Activated CD8-positive, alpha-beta memory T cell treated with anti-CD3 and anti-CD28 coated beads, Interleukin-2, amount 10 ng/mL, durations not matched to agents 7 days and 5 days (primary cell): ENCODE measurements around the gene SCYL1. TPM values are rescaled to one million over a fixed set of nuclear protein-coding genes. Genes with fewer than 3 reads are reported as not detected.
A peak's percentile ranks its signal among the peaks of the same experiment; 100 is the strongest.
"Not testable (repeated sequence)": the region's sequence is repeated elsewhere in the genome, so short reads cannot be mapped to it uniquely, and the experiment has no call there.

Experiments used
- ATAC-seq: fragments of 150-1000 bp; cut with Tn5 transposase; one replicate; pipeline ENCODE4 v1.10.0; 2021; ENCODE audit warnings: moderate library complexity
- CTCF ChIA-PET: fragments of 350-600 bp; sonication (Branson Sonifier 250); formaldehyde crosslinking; loops from one replicate; lab custom pipeline; 2021; ENCODE audit warnings: antibody characterized with exemption; lab: Charles Lee
- DNase-seq: peaks from one replicate; pipeline ENCODE4 v3.0.0-alpha.2; 2020
- H3K27ac Mint-ChIP-seq: one replicate; pipeline ENCODE4 v1.8.0; 2021; ENCODE audit warnings: mild to moderate bottlenecking, mixed read lengths
- H3K27me3 Mint-ChIP-seq: one replicate; pipeline ENCODE4 v1.8.0; 2021; ENCODE audit warnings: mixed read lengths
- H3K36me3 Mint-ChIP-seq: one replicate; pipeline ENCODE4 v1.8.0; 2021; ENCODE audit warnings: mild to moderate bottlenecking, mixed read lengths
- H3K4me1 Mint-ChIP-seq: one replicate; pipeline ENCODE4 v1.8.0; 2021; ENCODE audit warnings: mixed read lengths
- H3K4me3 Mint-ChIP-seq: one replicate; pipeline ENCODE4 v1.8.0; 2021; ENCODE audit warnings: mild to moderate bottlenecking, moderate library complexity, mixed read lengths
- H3K9me3 Mint-ChIP-seq: one replicate; pipeline ENCODE4 v1.8.0; 2022; ENCODE audit warnings: low read depth, mixed read lengths
- total RNA-seq, 2 experiments: library from RNA; stranded (reverse); gene quantifications; one replicate each; pipeline ENCODE4 v1.2.3, GENCODE V29; 2021

The SCYL1 gene
- total RNA-seq, 2 experiments from 2014 or later = 68.0 to 76.7 TPM

DNA sequence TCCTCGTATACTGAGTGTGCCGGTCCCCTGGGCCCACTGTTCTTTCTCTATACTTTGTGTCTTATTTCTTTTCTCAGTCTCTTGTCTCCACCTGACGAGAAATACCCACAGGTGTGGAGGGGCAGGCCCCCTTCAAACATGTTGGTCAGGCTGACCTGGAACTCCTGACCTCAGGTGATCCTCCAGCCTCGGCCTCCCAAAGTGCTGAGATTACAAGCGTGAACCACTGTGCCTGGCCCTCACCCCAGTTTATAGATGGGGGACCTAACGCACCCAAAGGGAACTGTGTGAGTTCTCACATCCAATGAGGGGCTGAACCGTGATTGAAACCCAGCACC is 1.3 kb upstream of the SCYL1 start:
- not testable (repeated sequence) for H3K9me3 Mint-ChIP-seq, DNase-seq, H3K36me3 Mint-ChIP-seq, H3K27me3 Mint-ChIP-seq, ATAC-seq
- H3K4me3 Mint-ChIP-seq = peak overlapping the region; percentile 27
- CTCF ChIA-PET = interaction anchor here (4.3 kb wide), 1 partner anchor 17 kb away, joined by 31 read pairs; no protein-coding TSS in a partner anchor
- peak overlapping the region; percentile 71 for H3K27ac Mint-ChIP-seq
- peaks cover 37% of the 10 kb centered on the region for H3K4me1 Mint-ChIP-seq

DNA sequence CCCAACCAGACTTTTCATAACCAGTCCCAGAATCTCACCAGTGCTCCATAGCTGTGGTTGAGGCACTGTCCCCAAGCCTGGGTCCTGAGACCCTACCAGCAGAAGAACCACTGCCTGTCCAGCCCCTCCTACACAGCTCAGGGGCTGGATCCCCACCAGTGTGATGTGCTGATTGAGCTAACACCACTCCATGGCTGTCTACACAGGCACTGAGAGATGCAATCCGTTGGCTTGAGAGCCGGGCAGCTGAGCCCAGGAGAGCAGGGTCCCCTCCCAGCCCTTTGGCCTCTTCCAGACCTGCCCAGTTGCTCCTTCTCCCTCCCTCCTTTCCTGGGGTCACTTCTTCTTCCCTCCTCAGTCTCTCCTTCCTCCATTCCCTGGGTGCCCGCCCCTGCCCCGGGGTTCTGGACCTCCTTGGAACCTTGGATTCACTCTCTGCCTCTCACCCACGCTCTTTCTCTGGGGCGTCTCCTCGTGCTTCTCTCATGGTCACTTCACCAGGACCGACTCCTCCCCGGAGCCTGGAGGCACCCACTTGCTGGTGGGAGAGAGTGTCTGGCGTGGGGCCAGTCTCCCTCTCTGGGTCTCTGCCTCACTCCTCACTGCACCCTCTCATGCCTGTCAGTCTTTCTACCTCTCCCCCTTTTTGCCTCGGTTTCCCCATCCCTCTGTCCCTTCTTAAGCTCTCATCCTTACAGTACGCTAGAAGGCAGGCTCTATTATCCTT is 706 bp upstream of the SCYL1 start:
- H3K27me3 Mint-ChIP-seq = no peaks in the 10 kb centered on the region
- CTCF ChIA-PET = interaction anchor here (0.6 to 4.3 kb wide), 7 partner anchors 16 to 139 kb away, joined by 3 to 31 read pairs (median 6); no protein-coding TSS in a partner anchor
- DNase-seq (peak; percentile 41), ATAC-seq (peak; percentile 10)
- peak overlapping the region; percentile 71 for H3K27ac Mint-ChIP-seq
- peak overlapping the region; percentile 54 for H3K4me3 Mint-ChIP-seq
- no peaks in the 10 kb centered on the region for H3K9me3 Mint-ChIP-seq
- H3K36me3 Mint-ChIP-seq = peaks cover 4% of the 10 kb centered on the region
- H3K4me1 Mint-ChIP-seq = peaks cover 40% of the 10 kb centered on the region

DNA sequence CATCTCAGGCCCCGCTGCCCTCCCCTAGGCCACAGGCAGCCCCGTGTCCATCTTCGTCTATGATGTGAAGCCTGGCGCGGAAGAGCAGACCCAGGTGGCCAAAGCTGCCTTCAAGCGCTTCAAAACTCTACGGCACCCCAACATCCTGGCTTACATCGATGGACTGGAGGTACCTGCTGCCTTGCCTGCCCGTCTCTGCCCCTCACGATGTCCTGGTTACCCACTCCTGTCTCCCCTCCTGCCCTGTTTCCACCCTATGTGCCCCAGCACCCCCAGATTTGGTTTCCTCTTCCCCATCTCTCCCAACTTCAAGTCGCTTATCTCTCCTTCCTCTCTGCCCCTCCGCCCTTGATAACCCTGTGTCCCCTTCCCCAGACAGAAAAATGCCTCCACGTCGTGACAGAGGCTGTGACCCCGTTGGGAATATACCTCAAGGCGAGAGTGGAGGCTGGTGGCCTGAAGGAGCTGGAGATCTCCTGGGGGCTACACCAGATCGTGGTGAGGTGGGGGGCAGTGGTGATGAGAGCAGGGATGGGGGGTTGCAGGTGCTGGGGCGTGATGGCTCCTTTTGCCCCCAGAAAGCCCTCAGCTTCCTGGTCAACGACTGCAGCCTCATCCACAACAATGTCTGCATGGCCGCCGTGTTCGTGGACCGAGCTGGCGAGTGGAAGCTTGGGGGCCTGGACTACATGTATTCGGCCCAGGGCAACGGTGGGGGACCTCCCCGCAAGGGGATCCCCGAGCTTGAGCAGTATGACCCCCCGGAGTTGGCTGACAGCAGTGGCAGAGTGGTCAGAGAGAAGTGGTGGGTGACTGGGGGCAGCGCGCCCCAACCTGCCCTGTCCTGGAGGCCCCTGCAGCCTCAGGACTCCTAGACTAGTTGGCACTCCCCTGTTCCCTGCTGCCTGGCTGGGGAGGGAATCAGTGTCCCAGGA is 930 bp downstream of the SCYL1 start:
- peak overlapping the region; percentile 73 for H3K4me3 Mint-ChIP-seq
- no peaks in the 10 kb centered on the region for H3K27me3 Mint-ChIP-seq
- H3K27ac Mint-ChIP-seq = peak overlapping the region; percentile 75
- DNase-seq (peak; percentile 56), ATAC-seq (peak; percentile 40)
- CTCF ChIA-PET = interaction anchor here (0.6 to 4.3 kb wide), 13 partner anchors 15 to 739 kb away, joined by 3 to 31 read pairs (median 4); partner anchors contain the start of gene KCNK7
- H3K9me3 Mint-ChIP-seq = no peaks in the 10 kb centered on the region
- H3K4me1 Mint-ChIP-seq = peaks cover 45% of the 10 kb centered on the region
- H3K36me3 Mint-ChIP-seq = peaks cover 4% of the 10 kb centered on the region

DNA sequence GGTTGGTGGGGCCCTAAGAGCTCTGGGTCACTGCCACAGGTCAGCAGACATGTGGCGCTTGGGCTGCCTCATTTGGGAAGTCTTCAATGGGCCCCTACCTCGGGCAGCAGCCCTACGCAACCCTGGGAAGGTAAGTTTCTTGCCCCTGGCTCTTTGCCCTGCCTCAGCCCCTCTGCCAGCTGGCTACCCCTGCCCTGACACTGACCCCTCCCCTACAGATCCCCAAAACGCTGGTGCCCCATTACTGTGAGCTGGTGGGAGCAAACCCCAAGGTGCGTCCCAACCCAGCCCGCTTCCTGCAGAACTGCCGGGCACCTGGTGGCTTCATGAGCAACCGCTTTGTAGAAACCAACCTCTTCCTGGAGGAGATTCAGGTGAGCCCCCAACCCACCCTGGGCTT is 1.9 kb downstream of the SCYL1 start:
- Mint-ChIP-seq H3K27ac (no peak overlapping the region), H3K9me3 (no peaks in the 10 kb centered on the region), H3K36me3 (peaks cover 4% of the 10 kb centered on the region), H3K27me3 (no peaks in the 10 kb centered on the region), H3K4me3 (peak overlapping the region; percentile 73), H3K4me1 (peaks cover 44% of the 10 kb centered on the region)
- DNase-seq (no peak), ATAC-seq (no peak)
- CTCF ChIA-PET = interaction anchor here (1.0 to 4.3 kb wide), 4 partner anchors 14 to 135 kb away, joined by 3 to 31 read pairs (median 7); no protein-coding TSS in a partner anchor

DNA sequence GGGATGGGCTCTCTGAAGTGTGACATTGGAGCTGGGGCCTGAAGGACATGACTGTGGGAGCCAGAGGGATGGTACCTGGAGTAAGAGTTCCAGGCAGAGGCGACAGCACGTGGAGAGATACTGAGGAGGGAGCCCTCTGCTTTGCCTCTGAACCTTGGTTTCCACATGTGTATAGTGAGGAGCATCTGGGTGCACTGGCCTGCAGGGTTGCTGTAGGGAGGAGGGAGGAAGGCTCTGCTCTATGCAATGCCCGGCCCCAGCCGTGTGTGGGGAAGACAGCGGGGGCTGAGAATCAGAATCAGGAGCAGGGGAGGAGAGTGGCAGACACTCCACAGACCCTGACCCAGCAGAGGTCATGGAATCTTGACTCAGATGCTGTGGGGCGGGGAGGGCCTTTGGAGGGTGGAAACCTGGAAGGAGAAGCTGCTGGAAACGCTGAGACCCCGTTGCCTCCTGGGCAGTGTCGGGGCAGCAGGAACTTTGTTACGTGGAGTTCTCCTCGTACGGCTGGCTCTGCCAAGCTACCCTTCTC is 4.0 kb downstream of the SCYL1 start:
- Mint-ChIP-seq H3K4me3 (no peak overlapping the region), H3K9me3 (no peaks in the 10 kb centered on the region), H3K27me3 (no peaks in the 10 kb centered on the region), H3K36me3 (peaks cover 7% of the 10 kb centered on the region), H3K27ac (no peak overlapping the region), H3K4me1 (peaks cover 27% of the 10 kb centered on the region)
- CTCF ChIA-PET = interaction anchor here (1.1 to 2.2 kb wide), 3 partner anchors 12 to 20 kb away, joined by 3 to 5 read pairs (median 5); no protein-coding TSS in a partner anchor
- DNase-seq (no peak), ATAC-seq (no peak)

DNA sequence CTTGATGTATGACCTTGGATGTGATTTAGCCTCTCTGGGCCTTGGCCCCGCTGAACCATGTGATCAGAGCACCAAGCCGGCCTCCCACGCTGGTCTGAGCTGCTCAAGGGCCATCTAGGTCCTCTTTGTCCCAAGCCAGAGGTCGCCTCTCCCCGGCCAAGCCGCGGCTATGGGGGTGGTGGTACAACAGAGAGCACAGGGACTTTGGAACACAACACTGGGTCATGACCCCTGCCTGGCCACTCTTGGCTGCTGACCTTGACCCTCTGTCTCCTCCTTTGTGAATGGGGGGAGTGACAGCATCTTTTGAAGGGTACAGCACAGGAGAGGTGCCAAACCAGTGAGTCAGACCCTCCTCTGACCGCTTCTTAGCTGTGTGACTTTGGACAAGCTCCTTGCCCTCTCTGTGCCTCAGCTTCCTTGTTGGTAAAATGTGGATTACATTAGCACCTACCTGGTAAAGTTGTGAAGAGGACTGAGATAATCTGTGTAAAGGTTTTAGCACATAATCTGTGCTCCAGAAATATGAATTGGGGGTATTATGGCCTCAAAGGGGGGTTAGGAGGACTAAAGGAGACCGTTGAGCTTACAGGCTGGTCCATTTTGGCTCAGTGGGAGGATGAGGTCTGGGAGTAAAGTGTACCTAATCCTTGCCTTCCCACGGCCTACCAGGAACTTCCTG is 4.7 kb downstream of the SCYL1 start:
- Mint-ChIP-seq H3K27ac (peak overlapping the region; percentile 56), H3K36me3 (peaks cover 7% of the 10 kb centered on the region), H3K4me3 (no peak overlapping the region), H3K9me3 (no peaks in the 10 kb centered on the region), H3K27me3 (no peaks in the 10 kb centered on the region), H3K4me1 (peaks cover 22% of the 10 kb centered on the region)
- ATAC-seq (no peak), DNase-seq (no peak)
- CTCF ChIA-PET = interaction anchor here (0.9 to 2.2 kb wide), 8 partner anchors 9 to 64 kb away, joined by 3 to 12 read pairs (median 3); partner anchors contain the start of gene EHBP1L1

DNA sequence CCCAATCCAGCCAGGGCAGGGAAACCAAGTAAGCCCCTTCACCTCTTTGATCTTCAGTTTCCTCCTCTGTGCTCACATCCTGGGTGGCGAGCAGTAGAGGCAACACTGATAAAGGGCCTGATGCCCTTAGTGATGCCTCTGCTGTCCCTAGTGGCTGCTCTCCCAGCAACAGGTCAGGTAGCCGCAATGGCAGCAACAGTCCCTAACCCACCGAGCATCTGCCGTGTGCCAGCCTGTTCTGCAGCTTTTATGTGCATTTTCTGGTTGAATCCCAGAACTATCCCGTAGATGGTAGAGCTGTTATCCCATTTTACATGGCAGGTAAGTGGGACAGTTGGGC is 5.2 kb downstream of the SCYL1 start:
- peak overlapping the region; percentile 56 for H3K27ac Mint-ChIP-seq
- peaks cover 22% of the 10 kb centered on the region for H3K4me1 Mint-ChIP-seq
- H3K27me3 Mint-ChIP-seq = no peaks in the 10 kb centered on the region
- peaks cover 7% of the 10 kb centered on the region for H3K36me3 Mint-ChIP-seq
- peak; percentile 53 for DNase-seq
- H3K9me3 Mint-ChIP-seq = no peaks in the 10 kb centered on the region
- CTCF ChIA-PET = interaction anchor here (0.9 to 2.0 kb wide), 5 partner anchors 8 to 64 kb away, joined by 3 to 12 read pairs (median 3); partner anchors contain the start of gene EHBP1L1
- ATAC-seq = peak; percentile 48
- no peak overlapping the region for H3K4me3 Mint-ChIP-seq

DNA sequence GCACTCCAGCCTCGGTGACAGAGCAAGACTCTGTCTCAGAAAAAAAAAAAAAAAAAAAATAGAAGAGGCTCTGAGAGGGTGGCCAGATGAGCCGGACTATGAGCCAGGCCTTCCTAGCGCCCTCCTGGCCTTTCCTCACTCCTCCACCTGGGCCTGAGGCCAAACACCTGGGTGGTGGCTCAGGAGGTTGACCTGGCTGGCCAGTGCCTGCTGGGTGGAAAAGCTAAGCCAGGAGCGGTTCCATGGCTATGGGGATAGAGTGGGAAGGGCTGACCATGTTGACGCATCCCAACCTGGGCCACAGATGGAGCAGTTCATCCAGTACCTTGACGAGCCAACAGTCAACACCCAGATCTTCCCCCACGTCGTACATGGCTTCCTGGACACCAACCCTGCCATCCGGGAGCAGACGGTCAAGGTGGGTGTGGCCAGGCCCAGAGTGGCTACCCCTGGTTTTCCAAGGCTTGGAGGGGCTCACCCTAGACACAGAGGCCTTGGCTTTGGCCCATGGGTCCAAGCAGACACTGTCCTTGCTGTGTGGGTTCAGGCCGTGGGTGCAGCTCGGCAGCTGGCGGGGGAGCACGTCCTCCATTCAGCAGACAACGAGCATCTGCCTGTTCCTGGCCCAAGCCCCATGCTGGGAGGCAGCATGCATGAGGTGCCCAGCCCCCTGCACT is 7.6 kb downstream of the SCYL1 start:
- peak; percentile 39 for DNase-seq
- Mint-ChIP-seq H3K9me3 (no peaks in the 10 kb centered on the region), H3K27me3 (no peaks in the 10 kb centered on the region), H3K27ac (no peak overlapping the region), H3K4me1 (peaks cover 8% of the 10 kb centered on the region), H3K36me3 (peaks cover 3% of the 10 kb centered on the region), H3K4me3 (no peak overlapping the region)
- ATAC-seq = no peak
- CTCF ChIA-PET = no interaction called here

DNA sequence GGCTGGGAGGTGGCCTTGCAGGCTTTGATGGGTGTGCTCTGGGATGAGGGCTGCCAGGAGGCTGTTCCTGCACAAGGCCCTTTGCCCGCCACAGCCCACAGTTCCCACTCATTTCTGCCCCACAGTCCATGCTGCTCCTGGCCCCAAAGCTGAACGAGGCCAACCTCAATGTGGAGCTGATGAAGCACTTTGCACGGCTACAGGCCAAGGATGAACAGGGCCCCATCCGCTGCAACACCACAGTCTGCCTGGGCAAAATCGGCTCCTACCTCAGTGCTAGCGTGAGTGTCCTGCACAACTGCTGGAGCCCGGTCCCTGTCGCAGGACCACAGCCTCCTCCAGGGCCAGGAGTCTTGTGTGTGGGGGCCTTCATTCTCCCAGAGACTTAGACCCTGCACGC is 10.2 kb downstream of the SCYL1 start:
- ATAC-seq (no peak), DNase-seq (peak; percentile 41)
- CTCF ChIA-PET = interaction anchor here (12.7 kb wide), 1 partner anchor 55 kb away, joined by 209 read pairs; the partner anchor contains the start of gene KCNK7
- Mint-ChIP-seq H3K27me3 (no peaks in the 10 kb centered on the region), H3K36me3 (peaks cover 3% of the 10 kb centered on the region), H3K27ac (no peak overlapping the region), H3K4me3 (no peak overlapping the region), H3K9me3 (no peaks in the 10 kb centered on the region), H3K4me1 (peaks cover 1% of the 10 kb centered on the region)

DNA sequence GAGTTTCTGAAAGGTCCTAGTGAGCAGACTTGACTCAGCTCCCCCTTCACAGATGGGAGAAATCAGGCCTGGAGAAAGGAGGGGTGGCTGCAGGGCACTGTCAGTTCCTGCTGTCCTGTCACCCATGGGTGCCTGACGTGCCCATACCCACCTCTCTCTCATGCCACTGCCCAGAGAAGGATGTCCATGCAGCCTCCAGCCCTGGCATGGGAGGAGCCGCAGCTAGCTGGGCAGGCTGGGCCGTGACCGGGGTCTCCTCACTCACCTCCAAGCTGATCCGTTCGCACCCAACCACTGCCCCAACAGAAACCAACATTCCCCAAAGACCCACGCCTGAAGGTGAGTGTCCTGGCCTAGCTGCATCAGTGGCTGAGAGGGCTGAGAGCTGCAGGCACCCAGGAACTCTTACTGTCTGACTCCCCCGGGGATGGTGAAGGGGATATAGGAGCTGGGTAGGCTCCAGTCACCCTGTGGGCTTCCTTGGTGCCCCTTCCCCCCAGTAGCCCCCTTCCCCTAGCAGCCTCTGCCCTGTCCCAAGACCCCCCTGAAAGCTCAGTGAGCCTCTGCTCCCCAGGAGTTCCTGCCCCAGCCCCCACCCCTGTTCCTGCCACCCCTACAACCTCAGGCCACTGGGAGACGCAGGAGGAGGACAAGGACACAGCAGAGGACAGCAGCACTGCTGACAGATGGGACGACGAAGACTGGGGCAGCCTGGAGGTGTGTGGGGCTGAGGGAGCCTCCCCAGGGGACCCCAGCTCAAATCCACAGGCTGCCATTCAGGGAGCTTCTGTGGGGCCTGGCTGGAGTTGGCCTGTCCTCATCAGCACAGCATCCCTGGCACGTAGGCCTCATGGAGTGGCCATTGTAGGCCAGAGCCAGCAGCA is 11.8 kb downstream of the SCYL1 start:
- Mint-ChIP-seq H3K9me3 (no peaks in the 10 kb centered on the region), H3K27ac (no peak overlapping the region), H3K4me1 (peaks cover 5% of the 10 kb centered on the region), H3K4me3 (no peak overlapping the region), H3K27me3 (no peaks in the 10 kb centered on the region), H3K36me3 (peaks cover 3% of the 10 kb centered on the region)
- no peak for ATAC-seq
- no peak for DNase-seq
- CTCF ChIA-PET = interaction anchor here (1.2 to 12.7 kb wide), 4 partner anchors 23 to 54 kb away, joined by 3 to 209 read pairs (median 6); partner anchors contain the start of genes FAM89B, KCNK7 and ZNRD2

DNA sequence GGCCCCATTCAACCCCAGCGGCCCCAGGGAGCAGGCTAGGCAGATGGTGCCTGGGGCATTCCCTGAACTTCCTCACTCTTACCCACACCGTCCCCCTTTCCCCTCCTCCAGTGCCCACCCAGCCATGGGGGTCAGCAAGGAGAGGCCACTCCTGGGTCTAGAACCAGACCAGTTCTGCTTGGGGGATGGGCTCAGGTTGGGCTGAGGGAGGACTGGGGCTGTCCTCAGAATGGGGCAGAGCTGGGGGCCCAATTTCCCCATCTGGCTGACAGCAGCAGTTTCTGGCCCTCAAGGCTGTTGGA is 12.4 kb downstream of the SCYL1 start:
- DNase-seq (no peak), ATAC-seq (no peak)
- peaks cover 3% of the 10 kb centered on the region for H3K36me3 Mint-ChIP-seq
- CTCF ChIA-PET = interaction anchor here (1.2 to 12.7 kb wide), 4 partner anchors 22 to 53 kb away, joined by 3 to 209 read pairs (median 6); partner anchors contain the start of genes FAM89B, KCNK7 and ZNRD2
- no peak overlapping the region for H3K4me3 Mint-ChIP-seq
- no peak overlapping the region for H3K27ac Mint-ChIP-seq
- H3K9me3 Mint-ChIP-seq = no peaks in the 10 kb centered on the region
- no peaks in the 10 kb centered on the region for H3K27me3 Mint-ChIP-seq
- H3K4me1 Mint-ChIP-seq = peaks cover 8% of the 10 kb centered on the region
